ENCODE data around the gene PLEKHA7. TPM values are rescaled to one million over a fixed set of nuclear protein-coding genes. Genes with fewer than 3 reads are reported as not detected.
A peak's percentile ranks its signal among the peaks of the same experiment; 100 is the strongest.
"Not testable (repeated sequence)": the region's sequence is repeated elsewhere in the genome, so short reads cannot be mapped to it uniquely, and the experiment has no call there.

Gene PLEKHA7
- polyA plus RNA-seq, 1 donor: 59.0 TPM

DNA sequence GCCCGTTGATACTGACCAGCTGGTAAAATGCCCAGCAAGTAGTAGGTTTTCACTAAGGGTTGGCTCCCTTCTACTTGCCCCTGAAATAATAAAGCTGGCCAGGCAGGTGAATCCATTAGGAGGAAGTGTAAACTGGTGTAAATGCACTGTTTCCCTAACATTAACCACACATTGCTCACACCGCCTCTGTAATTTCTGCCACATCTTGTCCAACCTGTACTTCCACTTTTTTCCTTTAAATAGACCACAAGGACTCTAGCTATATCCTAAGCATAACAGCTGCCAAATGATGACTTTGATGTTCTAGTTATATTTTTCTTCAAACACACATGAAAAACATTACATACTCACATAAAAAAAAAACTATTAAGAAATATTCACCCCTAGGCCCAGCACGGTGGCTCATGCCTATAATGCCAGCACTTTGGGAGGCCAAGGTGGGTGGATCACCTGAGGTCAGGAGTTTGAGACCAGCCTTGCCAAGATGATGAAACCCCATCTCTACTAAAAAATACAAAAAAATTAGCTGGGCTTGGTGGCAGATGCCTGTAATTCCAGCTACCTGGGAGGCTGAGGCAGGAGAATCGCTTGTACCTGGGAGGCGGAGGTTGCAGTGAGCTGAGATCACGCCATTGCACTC lies 95.6 kb downstream of the PLEKHA7 start:
- peak; percentile 50 to 75 for DNase-seq
- H3K4me3 ChIP-seq (ENCODE audit: low read length); H3K9me3 ChIP-seq (ENCODE audit: control insufficient read depth, low read depth, low read length); H3K36me3 ChIP-seq (ENCODE audit: control insufficient read depth, insufficient read depth, low read length); H3K27me3 ChIP-seq (ENCODE audit: control insufficient read depth, insufficient read depth, low read length): not testable (repeated sequence)
- H3K4me1 ChIP-seq (ENCODE audit: control insufficient read depth, insufficient read depth, low read length): peaks cover 30% of the 10 kb centered on the region
- H3K27ac ChIP-seq (ENCODE audit: low read length): peak overlapping the region; percentile 12
- 40% methylated on average over 2 of the region's 6 CpGs for WGBS (ENCODE audit: insufficient coverage, low lambda C conversion rate)

DNA sequence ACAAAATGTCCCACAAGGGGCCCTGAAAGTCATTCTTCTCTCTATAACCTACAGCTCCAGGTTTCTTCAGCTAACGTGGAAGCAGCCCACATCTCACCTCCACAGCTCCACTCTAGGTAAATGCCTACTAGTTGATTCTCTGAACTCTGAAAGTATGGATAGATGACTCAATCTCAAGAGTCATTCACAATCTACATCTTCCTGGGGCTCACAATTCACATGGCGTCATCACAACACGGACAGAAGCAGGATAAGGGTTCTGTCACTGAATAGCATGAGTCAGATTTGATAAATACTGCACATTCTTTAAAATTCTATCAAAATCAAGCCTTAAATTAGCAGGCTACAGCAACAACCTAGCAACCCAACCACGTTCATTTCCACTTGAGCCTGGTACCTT lies 96.3 kb downstream of the PLEKHA7 start:
- Histone ChIP-seq H3K27ac (ENCODE audit: low read length) (peak overlapping the region; percentile 12), H3K4me1 (ENCODE audit: control insufficient read depth, insufficient read depth, low read length) (peaks cover 23% of the 10 kb centered on the region), H3K36me3 (ENCODE audit: control insufficient read depth, insufficient read depth, low read length) (no peaks in the 10 kb centered on the region), H3K9me3 (ENCODE audit: control insufficient read depth, low read depth, low read length) (no peaks in the 10 kb centered on the region), H3K27me3 (ENCODE audit: control insufficient read depth, insufficient read depth, low read length) (no peaks in the 10 kb centered on the region), H3K4me3 (ENCODE audit: low read length) (no peak overlapping the region)
- no peak for DNase-seq
- 100% methylated on average over 1 of the region's 4 CpGs for WGBS (ENCODE audit: insufficient coverage, low lambda C conversion rate)

DNA sequence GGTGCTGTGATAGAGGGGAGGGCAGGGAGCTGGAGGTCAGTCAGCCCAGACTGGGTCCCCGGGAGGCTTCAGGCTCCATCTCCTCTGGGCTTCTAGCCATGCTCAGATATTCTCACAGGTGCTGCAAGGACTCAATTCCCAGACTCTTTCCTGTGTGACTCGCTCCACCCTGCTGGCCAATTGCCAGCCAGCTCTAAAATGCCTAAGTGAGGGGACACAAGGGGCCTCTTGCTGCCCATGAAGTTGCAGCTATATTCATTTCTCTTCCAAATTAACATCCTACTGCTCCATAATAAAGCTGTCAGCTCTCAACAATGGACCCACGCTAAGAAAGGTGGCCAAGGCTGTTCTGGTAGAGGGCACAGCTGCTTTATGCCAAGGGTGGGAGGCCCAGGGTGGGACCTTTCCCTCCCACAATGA lies 101.5 kb downstream of the PLEKHA7 start:
- Histone ChIP-seq H3K9me3 (ENCODE audit: control insufficient read depth, low read depth, low read length) (no peaks in the 10 kb centered on the region), H3K27me3 (ENCODE audit: control insufficient read depth, insufficient read depth, low read length) (no peaks in the 10 kb centered on the region), H3K36me3 (ENCODE audit: control insufficient read depth, insufficient read depth, low read length) (no peaks in the 10 kb centered on the region), H3K4me1 (ENCODE audit: control insufficient read depth, insufficient read depth, low read length) (peaks cover 12% of the 10 kb centered on the region), H3K27ac (ENCODE audit: low read length) (no peak overlapping the region), H3K4me3 (ENCODE audit: low read length) (no peak overlapping the region)
- DNase-seq: no peak
- no CpG with 5 or more reads among the region's 3 CpGs for WGBS (ENCODE audit: insufficient coverage, low lambda C conversion rate)

DNA sequence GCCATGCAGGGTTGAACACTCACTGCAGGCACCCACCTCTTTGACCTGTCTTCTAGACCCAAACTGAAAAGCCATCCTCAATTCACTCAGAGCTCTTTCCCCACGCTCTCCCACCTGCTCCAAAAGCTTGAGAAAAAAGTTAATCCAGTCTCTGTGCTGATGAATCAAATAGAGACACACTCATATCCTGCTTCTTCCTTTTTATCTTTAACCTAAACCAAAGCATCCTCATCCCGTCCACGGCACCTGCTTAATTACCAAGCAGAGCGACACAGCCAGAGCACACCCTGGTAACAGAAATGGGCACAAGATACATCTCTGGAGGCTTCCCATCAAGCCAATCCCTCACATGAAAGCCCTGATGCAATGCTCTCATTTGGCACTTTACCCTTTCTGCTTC lies 102.6 kb downstream of the PLEKHA7 start:
- Histone ChIP-seq H3K27ac (ENCODE audit: low read length) (no peak overlapping the region), H3K36me3 (ENCODE audit: control insufficient read depth, insufficient read depth, low read length) (no peaks in the 10 kb centered on the region), H3K9me3 (ENCODE audit: control insufficient read depth, low read depth, low read length) (no peaks in the 10 kb centered on the region), H3K4me1 (ENCODE audit: control insufficient read depth, insufficient read depth, low read length) (peaks cover 12% of the 10 kb centered on the region), H3K4me3 (ENCODE audit: low read length) (no peak overlapping the region), H3K27me3 (ENCODE audit: control insufficient read depth, insufficient read depth, low read length) (no peaks in the 10 kb centered on the region)
- no peak for DNase-seq
- no CpG with 5 or more reads among the region's 4 CpGs for WGBS (ENCODE audit: insufficient coverage, low lambda C conversion rate)

DNA sequence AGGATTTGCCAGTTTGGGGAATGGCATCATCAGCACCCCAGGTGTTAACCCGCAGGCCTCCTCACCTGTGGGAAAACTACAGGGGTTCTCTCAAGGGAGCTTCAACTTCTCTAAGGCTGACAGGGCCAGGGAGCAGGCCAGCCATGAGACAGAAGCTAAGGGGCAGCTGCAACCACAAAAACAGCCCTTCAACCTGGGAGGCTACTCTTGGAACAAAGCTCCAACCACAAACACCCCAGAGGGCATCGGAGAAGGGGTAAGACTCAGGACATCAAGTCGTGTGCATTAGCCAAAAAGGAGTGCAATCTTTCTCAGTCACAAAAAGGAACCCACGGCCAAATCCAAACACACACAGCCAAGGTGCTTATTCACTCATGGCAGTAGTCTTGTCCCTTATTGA lies 103.0 kb downstream of the PLEKHA7 start:
- no peak overlapping the region for H3K27ac ChIP-seq (ENCODE audit: low read length)
- WGBS (ENCODE audit: insufficient coverage, low lambda C conversion rate): no CpG with 5 or more reads among the region's 4 CpGs
- no peak overlapping the region for H3K4me3 ChIP-seq (ENCODE audit: low read length)
- no peaks in the 10 kb centered on the region for H3K36me3 ChIP-seq (ENCODE audit: control insufficient read depth, insufficient read depth, low read length)
- peaks cover 12% of the 10 kb centered on the region for H3K4me1 ChIP-seq (ENCODE audit: control insufficient read depth, insufficient read depth, low read length)
- no peaks in the 10 kb centered on the region for H3K9me3 ChIP-seq (ENCODE audit: control insufficient read depth, low read depth, low read length)
- no peak for DNase-seq
- H3K27me3 ChIP-seq (ENCODE audit: control insufficient read depth, insufficient read depth, low read length): no peaks in the 10 kb centered on the region

DNA sequence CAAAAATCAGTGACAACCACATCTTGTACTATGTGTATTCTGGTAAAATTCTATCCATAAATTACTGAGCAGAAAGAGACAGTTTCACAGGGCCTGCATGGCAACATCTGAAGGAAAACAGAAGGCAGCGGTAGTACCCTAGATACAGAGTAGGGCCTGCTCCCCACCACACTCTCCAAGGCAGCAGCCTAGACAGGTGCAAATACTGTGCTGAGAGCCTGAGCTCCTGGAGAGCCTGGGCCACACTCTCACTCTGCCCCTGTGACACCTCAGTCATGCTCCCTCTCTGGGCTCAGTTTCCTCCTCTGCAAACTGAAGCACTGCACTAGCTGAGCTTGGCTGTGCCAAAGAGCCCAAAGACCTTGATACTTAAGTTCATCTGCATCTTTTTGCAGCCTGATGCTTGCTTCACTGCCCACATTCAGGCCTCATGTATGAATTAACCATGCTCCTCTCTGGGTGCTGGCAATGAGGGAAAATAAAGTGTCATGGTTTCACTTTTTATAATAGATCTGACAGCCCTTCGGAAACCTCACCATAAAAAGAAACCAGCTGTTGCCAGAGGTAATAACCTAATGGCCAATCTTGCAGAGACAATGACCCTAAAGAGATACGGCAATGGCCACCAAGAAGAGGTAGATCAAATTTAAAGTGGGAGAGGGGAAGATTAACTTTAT lies 104.7 kb downstream of the PLEKHA7 start:
- no peaks in the 10 kb centered on the region for H3K36me3 ChIP-seq (ENCODE audit: control insufficient read depth, insufficient read depth, low read length)
- no peaks in the 10 kb centered on the region for H3K9me3 ChIP-seq (ENCODE audit: control insufficient read depth, low read depth, low read length)
- H3K27me3 ChIP-seq (ENCODE audit: control insufficient read depth, insufficient read depth, low read length): no peaks in the 10 kb centered on the region
- H3K4me1 ChIP-seq (ENCODE audit: control insufficient read depth, insufficient read depth, low read length): peaks cover 12% of the 10 kb centered on the region
- no peak overlapping the region for H3K27ac ChIP-seq (ENCODE audit: low read length)
- no peak overlapping the region for H3K4me3 ChIP-seq (ENCODE audit: low read length)
- peak in 1 of 2 donors; percentile 43 for DNase-seq
- WGBS (ENCODE audit: insufficient coverage, low lambda C conversion rate): 20% methylated on average over 1 of the region's 3 CpGs

GRCh38 chr11:16905375-16905774 lies 108.8 kb downstream of the PLEKHA7 start:
- no peaks in the 10 kb centered on the region for H3K36me3 ChIP-seq (ENCODE audit: control insufficient read depth, insufficient read depth, low read length)
- no CpG with 5 or more reads among the region's 1 CpG for WGBS (ENCODE audit: insufficient coverage, low lambda C conversion rate)
- no peak overlapping the region for H3K4me3 ChIP-seq (ENCODE audit: low read length)
- no peak overlapping the region for H3K27ac ChIP-seq (ENCODE audit: low read length)
- no peak for DNase-seq
- peaks cover 27% of the 10 kb centered on the region for H3K4me1 ChIP-seq (ENCODE audit: control insufficient read depth, insufficient read depth, low read length)
- no peaks in the 10 kb centered on the region for H3K9me3 ChIP-seq (ENCODE audit: control insufficient read depth, low read depth, low read length)
- no peaks in the 10 kb centered on the region for H3K27me3 ChIP-seq (ENCODE audit: control insufficient read depth, insufficient read depth, low read length)

DNA sequence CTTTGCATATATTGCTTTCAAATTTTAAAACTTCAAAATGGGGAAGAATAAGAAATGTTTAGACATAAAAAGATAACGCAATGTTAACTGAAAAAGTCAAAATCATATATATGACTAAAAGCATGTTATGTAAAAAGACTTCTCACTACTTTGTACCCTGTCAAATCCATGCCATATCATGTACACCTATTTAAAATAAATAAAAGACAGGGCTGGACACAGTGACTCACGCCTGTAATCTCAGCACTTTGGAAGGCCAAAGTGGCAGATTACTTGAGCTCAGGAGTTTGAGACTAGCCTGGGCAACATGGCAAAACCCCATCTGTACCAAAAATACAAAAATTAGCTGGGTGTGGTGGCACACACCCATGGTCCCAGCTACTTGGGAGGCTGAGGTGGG lies 109.5 kb downstream of the PLEKHA7 start:
- not testable (repeated sequence) for DNase-seq; H3K4me3 ChIP-seq (ENCODE audit: low read length); H3K36me3 ChIP-seq (ENCODE audit: control insufficient read depth, insufficient read depth, low read length); H3K9me3 ChIP-seq (ENCODE audit: control insufficient read depth, low read depth, low read length); H3K27me3 ChIP-seq (ENCODE audit: control insufficient read depth, insufficient read depth, low read length); H3K27ac ChIP-seq (ENCODE audit: low read length)
- WGBS (ENCODE audit: insufficient coverage, low lambda C conversion rate): 100% methylated on average over 1 of the region's 2 CpGs
- H3K4me1 ChIP-seq (ENCODE audit: control insufficient read depth, insufficient read depth, low read length): peaks cover 29% of the 10 kb centered on the region

DNA sequence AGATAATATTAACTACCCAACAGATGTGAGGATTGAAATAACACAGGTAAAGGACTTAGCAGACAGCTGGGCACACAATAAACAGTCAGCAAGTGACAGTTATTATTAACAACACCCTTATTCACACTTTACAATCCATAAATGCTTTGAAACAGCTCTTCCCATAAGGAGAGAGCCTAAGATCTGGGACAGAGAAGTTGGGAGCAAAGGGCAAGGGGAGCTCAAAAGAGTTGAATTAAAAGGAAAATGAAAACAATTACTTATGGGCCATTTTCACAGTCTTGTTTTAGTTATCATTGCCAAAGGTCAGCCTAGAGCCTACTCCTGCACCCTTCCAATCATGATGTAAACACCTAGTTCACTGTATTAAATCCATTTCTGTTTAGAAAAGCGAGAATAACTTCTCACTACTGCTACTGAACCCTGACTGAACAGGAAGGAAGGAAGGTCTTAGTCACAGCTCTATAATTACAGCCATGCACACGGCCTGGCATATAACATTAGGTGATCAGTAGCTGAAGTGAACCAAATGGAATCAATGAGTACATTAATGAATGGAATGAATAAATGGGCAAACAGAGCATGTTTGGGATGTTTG lies 111.3 kb downstream of the PLEKHA7 start:
- Histone ChIP-seq H3K27me3 (ENCODE audit: control insufficient read depth, insufficient read depth, low read length) (no peaks in the 10 kb centered on the region), H3K4me1 (ENCODE audit: control insufficient read depth, insufficient read depth, low read length) (peaks cover 42% of the 10 kb centered on the region), H3K9me3 (ENCODE audit: control insufficient read depth, low read depth, low read length) (no peaks in the 10 kb centered on the region), H3K4me3 (ENCODE audit: low read length) (no peak overlapping the region), H3K36me3 (ENCODE audit: control insufficient read depth, insufficient read depth, low read length) (no peaks in the 10 kb centered on the region), H3K27ac (ENCODE audit: low read length) (peak overlapping the region; percentile 65)
- peak in 1 of 2 donors; percentile 81 for DNase-seq
- 0% methylated on average over 1 of the region's 2 CpGs for WGBS (ENCODE audit: insufficient coverage, low lambda C conversion rate)

- peak in 1 of 2 donors; percentile 50 for DNase-seq
- H3K27me3 ChIP-seq (ENCODE audit: control insufficient read depth, insufficient read depth, low read length): no peaks in the 10 kb centered on the region
- 83% methylated on average over 2 of the region's 6 CpGs for whole genome bisulfite sequencing (ENCODE audit: insufficient coverage, low lambda C conversion rate)
- no peak overlapping the region for H3K4me3 ChIP-seq (ENCODE audit: low read length)
- H3K4me1 ChIP-seq (ENCODE audit: control insufficient read depth, insufficient read depth, low read length): peaks cover 48% of the 10 kb centered on the region
- H3K9me3 ChIP-seq (ENCODE audit: control insufficient read depth, low read depth, low read length): no peaks in the 10 kb centered on the region
- H3K36me3 ChIP-seq (ENCODE audit: control insufficient read depth, insufficient read depth, low read length): no peaks in the 10 kb centered on the region
- H3K27ac ChIP-seq (ENCODE audit: low read length): peak overlapping the region; percentile 65
Measured at GRCh38 chr11:16902182-16902581, 112.0 kb downstream of the PLEKHA7 start.

All from large intestine (tissue), 3 donors.